PFSK-1 (cell line): ENCODE results near the gene DAB1.

Source experiments
- POLR2AphosphoS5 ChIP-seq: IDR thresholded peaks from 2 replicates; pipeline ENCODE4 v1.6.1; 2012; ENCODE audit warnings: low read depth, mild to moderate bottlenecking, control low read depth, low read length, moderate library complexity
- TF ChIP-seq, protein P1 (sequence below), 2 experiments: IDR thresholded peaks; 2 replicates each; pipeline versions ENCODE4 v1.6.1 to v1.8.0; 2011 to 2012; ENCODE audit warnings: low read depth in 2 of 2, low read length in 2 of 2, control low read depth in 1 of 2, inconsistent platforms in 1 of 2, mild to moderate bottlenecking in 1 of 2, moderate library complexity in 1 of 2; ENCODE audit not compliant: insufficient read depth in 1 of 2

DNA sequence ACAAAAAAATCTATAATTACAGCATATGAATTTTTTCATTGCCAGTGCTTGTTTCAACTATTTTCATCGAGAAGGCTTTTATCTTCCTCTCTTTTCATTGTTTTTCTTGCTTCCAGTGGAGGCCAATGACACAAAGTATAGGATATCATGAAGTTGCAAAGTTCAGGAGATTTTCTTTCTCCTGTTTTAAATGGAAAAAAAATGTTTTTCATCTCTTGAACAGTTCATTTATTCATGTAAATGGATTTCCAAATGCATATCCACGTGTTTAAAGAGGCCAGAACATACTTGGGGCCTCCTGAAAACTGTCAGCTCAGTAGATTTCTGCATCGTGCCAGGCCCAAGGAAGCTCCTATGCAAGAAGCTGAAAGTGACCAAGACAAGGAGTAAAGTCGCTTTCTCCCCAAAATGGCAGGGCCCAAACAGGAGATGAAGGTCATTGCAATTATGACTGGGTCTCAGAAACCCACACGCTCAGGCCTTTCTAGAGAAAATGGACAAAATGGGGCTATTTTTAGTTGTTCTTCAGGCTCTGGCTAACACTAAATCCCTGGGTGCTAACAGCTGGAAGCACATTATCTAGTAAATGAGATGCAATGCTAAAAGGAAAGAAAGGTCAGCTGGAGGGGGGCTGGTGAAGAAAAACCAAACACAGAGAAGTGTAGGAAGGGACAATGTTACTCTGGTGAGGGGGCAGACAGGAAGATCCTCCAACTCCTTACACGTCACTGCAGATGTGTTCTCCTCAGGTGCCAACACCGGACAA is 321.1 kb downstream of the DAB1 start:
- TF ChIP-seq POLR2AphosphoS5, result no peak
- TF ChIP-seq, protein P1, sequence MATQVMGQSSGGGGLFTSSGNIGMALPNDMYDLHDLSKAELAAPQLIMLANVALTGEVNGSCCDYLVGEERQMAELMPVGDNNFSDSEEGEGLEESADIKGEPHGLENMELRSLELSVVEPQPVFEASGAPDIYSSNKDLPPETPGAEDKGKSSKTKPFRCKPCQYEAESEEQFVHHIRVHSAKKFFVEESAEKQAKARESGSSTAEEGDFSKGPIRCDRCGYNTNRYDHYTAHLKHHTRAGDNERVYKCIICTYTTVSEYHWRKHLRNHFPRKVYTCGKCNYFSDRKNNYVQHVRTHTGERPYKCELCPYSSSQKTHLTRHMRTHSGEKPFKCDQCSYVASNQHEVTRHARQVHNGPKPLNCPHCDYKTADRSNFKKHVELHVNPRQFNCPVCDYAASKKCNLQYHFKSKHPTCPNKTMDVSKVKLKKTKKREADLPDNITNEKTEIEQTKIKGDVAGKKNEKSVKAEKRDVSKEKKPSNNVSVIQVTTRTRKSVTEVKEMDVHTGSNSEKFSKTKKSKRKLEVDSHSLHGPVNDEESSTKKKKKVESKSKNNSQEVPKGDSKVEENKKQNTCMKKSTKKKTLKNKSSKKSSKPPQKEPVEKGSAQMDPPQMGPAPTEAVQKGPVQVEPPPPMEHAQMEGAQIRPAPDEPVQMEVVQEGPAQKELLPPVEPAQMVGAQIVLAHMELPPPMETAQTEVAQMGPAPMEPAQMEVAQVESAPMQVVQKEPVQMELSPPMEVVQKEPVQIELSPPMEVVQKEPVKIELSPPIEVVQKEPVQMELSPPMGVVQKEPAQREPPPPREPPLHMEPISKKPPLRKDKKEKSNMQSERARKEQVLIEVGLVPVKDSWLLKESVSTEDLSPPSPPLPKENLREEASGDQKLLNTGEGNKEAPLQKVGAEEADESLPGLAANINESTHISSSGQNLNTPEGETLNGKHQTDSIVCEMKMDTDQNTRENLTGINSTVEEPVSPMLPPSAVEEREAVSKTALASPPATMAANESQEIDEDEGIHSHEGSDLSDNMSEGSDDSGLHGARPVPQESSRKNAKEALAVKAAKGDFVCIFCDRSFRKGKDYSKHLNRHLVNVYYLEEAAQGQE (IDR thresholded peaks at IDR 0.05; ENCODE audit: insufficient read depth in 1 of 2, low read depth in 2 of 2, low read length in 2 of 2), result no peak
